ENCODE results near the gene CLCA1.

GRCh38 chr1:86436041-86436440, 32.7 kb upstream of the CLCA1 start:
- TF ChIP-seq POLR2A (IDR thresholded peaks at IDR 0.05) (no peak), EP300 (IDR thresholded peaks at IDR 0.05) (no peak)
- TF ChIP-seq, protein P1, sequence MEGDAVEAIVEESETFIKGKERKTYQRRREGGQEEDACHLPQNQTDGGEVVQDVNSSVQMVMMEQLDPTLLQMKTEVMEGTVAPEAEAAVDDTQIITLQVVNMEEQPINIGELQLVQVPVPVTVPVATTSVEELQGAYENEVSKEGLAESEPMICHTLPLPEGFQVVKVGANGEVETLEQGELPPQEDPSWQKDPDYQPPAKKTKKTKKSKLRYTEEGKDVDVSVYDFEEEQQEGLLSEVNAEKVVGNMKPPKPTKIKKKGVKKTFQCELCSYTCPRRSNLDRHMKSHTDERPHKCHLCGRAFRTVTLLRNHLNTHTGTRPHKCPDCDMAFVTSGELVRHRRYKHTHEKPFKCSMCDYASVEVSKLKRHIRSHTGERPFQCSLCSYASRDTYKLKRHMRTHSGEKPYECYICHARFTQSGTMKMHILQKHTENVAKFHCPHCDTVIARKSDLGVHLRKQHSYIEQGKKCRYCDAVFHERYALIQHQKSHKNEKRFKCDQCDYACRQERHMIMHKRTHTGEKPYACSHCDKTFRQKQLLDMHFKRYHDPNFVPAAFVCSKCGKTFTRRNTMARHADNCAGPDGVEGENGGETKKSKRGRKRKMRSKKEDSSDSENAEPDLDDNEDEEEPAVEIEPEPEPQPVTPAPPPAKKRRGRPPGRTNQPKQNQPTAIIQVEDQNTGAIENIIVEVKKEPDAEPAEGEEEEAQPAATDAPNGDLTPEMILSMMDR (IDR thresholded peaks at IDR 0.05) = no peak

All from ovary (tissue), 3 donors.